ENCODE results near the gene TGFBR2.

The TGFBR2 gene

GRCh38 chr3:30606301-30607031, at the start of gene TGFBR2:
Gene TGFBR2, plus strand, starts transcription at chr3:30606601. Its CDS starts 283 bp downstream, at chr3:30606884.
- no peak for DNase-seq

GRCh38 chr3:30557746-30558303, 48.6 kb upstream of the TGFBR2 start:
- DNase-seq: no peak

- DNase-seq: no peak
Measured at GRCh38 chr3:30563956-30564355, 42.4 kb upstream of the TGFBR2 start.

GRCh38 chr3:30567139-30567753, 39.2 kb upstream of the TGFBR2 start:
- DNase-seq: no peak

DNA sequence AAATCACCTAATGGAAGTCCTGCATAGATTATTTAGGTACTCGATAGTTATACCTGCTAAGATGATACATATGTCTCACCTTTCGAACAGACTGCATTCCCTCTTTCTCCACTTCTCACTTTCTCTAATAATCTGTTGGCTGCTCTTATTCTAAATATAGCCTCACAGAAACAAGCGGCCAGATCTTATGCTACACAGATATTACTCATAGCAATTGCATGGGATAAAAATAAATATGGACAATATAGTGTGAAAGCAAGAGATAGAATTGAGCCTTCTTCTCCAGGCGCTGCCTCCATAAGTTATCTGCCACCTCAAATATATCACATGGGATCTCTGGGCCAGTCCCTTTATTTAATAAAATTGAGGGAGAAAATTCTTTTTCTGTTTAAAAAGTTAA, 29.5 kb upstream of the TGFBR2 start:
- DNase-seq: no peak

DNA sequence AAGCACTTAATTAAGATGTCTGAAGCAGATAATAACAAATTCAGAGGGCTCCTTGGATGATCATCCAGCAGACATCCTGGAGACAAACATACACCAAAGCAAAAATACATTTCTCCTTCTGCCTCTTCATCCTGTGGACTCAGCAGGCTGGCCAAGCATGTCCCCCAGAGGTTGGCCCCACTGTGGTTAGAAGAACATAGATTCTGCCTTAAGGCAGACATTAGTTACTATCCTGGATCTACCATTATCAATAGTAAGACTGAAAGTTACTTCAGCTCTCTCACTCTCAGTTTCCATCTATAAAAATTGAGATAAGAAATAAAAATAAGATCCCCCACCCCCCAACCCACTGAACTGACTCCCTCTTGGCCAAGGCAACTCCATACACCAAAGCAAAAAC, 28.6 kb upstream of the TGFBR2 start:
- no peak for DNase-seq

GRCh38 chr3:30578479-30578878, 27.9 kb upstream of the TGFBR2 start:
- DNase-seq: no peak

GRCh38 chr3:30578986-30579579, 27.3 kb upstream of the TGFBR2 start:
- no peak for DNase-seq

DNA sequence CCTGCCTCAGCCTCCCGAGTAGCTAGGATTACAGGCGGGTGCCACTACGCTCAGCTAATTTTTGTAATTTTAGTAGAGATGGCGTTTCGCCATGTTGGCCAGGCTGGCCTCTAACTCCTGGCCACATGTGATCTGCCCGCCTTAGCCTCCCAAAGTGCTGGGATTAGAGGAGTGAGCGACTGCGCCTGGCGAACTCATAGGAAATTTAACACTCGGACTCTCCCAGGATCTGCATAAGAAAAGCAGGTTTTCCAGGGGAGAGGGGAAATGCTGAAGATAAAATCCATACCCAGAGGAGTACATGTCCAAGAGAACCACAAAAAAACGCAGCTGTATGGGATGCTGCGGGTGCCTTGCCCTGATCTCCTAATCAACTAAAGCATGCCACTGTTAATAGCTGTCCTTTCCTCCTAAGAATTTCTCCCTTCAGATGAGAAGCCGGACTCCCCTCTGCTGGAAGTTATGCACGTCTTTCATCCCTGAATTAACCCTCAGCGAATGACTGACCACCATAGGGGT, 25.3 kb upstream of the TGFBR2 start:
- DNase-seq: no peak

- DNase-seq: no peak
Measured at GRCh38 chr3:30581982-30582381, 24.4 kb upstream of the TGFBR2 start.

DNA sequence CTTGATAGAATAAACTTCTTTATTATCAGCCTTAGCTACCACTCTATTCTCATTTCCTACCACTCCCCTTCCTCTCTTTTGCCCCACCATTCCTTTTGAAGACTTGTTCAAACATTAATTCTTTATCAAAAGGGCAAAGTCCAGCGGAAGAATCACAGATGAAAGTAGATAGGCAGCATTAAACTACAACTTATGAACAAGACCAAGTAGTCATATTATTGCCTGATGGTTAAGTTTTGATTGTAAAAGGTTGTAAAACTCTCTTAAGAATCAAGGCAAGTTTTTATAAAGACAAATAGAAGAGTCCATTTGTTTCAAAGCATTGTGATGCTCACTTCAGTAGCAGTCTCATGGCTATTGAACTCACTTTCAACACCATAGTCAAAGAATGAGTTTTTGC, 22.4 kb upstream of the TGFBR2 start:
- DNase-seq: no peak

- DNase-seq: no peak
Measured at GRCh38 chr3:30585654-30586053, 20.7 kb upstream of the TGFBR2 start.

DNA sequence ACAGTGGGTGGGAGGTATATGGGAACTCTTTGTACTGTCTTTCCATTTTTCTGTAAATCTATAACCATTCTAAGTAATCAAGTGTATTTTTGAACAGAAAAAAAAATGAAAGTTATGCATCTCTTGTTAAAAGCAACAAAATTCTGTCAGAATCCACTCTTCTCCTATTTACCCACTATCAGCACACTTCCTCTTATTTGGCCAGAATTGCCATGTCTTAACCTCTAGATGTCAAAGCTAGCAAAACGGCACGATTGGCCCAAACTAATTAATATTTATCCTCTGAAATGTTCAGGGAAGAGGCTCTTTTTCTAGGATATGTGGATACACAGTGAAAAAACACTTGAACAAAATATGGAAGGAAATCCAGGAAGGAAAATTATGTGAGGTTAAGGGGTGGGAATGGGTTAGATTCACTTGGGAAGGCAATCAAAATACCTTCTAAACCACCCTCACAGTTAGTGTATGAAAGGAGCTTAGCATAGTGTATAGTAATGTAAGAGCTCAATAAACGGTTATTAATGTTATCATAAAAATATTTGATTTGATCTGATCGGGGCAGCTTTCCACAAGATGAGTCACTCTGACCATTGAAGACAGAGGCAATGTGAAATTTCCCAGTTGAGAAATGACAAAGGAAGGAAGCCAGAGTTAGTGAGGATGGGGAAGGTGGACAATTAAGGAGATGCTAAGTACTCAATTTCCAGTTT, 20.1 kb upstream of the TGFBR2 start:
- no peak for DNase-seq

GRCh38 chr3:30586806-30587486, 19.5 kb upstream of the TGFBR2 start:
- no peak for DNase-seq

DNA sequence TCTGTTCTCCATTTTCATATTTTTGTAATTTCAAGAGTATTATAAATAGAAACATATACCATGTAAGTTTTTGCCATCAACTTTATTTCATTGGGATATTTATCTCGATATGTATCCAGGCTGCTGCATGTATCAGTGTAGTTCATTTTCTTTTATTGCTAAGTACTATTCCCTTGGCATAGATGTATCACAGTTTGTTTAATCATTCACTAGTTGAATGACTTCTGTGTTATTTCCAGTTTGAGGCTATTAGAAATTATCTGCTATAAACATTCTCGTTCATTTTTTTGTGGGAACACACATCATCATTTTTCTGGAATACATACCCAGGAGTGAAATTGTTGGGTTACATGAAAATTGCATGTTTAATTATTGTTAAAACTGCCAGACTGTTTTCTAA, 18.5 kb upstream of the TGFBR2 start:
- no peak for DNase-seq

DNA sequence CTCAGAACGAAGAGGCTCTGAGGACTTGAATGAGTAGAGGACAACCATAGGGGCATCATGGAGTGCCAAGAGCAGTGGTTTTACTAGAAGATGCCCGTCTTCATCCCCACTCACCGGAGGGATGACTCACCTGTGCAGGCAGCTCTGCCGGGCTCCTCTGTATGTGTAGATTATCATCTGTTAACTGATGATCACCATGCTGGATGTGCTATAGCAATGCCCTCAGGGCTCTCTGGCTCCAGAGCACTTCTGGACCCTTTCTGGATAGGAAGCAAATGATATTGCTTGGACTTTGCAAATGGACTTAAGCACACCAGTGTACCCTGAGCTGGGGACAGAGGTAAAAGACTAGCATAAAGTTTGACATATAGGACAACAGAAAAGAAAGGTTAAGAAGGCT, 10.2 kb upstream of the TGFBR2 start:
- no peak for DNase-seq

GRCh38 chr3:30597131-30597768, 9.2 kb upstream of the TGFBR2 start:
- no peak for DNase-seq

GRCh38 chr3:30597769-30598134, 8.6 kb upstream of the TGFBR2 start:
- no peak for DNase-seq

- DNase-seq: no peak
Measured at GRCh38 chr3:30598668-30599545, 7.5 kb upstream of the TGFBR2 start.

- DNase-seq: no peak
Measured at GRCh38 chr3:30600572-30600971, 5.8 kb upstream of the TGFBR2 start.

DNA sequence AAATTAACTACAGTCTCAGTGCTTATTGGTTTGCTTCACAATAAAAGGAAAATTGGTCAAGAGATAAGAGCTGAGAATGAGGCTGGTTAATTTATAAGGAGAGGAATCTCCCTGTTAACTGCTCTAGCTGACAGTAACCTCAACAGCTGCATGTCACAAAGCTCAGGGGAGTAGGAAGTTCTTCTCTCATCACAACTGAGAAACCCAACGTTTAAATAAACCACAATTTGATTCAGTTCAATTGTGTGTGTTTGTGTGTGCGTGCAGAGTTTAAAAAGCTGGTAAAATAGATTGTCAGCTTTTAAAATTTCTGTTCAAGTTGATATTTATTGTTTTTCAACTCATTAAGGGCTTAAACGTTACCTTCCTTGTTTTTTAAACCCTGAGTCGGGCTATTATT, 3.5 kb upstream of the TGFBR2 start:
- DNase-seq: no peak
